Fibroblast of the conjunctiva (primary cell): ENCODE measurements around the gene TEKT3.

Experiments
- DNase-seq: peaks from one replicate; pipeline ENCODE4 v3.0.0-alpha.2; 2010; ENCODE audit warnings: low read depth

The TEKT3 gene

DNA sequence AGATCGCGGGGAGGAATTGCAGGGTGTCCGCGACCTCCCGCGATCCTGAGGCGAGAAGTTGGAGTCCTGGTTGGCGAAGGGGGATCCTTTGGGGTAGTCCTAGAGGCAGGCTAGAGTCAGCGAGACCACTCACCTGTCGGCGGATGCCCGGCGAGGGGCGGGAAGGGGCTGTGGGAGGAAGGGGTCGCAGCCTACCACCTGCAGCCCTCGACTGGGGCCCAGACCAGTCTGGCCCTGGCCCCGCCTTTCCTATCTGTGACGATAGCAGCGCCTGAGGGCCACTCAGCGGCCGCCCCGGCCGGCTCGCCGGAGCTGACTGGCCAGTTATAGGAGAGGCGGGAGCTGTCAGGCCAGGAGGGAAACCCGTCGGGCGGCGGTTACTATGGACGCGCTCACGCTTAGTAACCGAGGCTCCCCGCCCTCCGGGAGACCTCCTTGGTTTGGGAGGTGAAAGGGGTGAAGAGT lies at the start of gene TEKT3:
TEKT3 (minus strand) TSS at position 213 of the 465 bp plus-strand sequence. CDS start 10,012 bp downstream, outside the sequence.
- DNase-seq: peak; percentile 38

DNA sequence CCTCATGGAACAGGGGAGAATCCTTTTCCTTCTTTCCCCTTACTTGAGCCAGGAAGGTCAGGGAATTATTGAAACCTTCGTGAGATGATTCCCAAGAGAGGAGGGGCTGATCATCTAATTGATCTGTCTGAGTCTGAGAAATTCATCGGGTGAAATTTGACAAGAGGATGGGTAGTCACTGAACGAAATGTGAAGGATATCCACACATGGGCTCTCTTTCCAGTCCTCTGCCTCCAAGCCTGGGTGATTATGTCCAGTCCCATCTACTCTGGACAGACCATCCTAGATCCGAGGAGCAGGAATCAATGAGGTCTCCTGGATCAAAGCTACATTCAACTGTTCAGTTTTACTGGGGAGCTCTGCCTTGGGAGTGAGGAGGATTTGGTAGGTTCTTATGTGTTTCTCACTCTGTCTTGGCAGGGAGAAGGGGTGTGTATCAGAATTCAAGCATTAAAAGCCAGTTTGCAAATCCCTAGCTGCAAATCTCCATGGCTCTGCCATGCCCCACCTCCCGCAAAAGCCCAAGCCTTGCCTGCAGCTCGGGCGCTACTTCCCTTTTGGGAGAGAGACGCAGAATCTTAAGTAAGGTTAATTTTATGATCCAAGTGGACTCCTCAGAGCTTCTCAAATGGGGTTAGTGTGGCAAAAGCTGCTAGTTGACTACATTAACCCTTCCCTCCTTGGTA lies 47.1 kb upstream of the TEKT3 start:
- no peak for DNase-seq

GRCh38 chr17:15386083-15386482 lies 44.7 kb upstream of the TEKT3 start:
- no peak for DNase-seq

DNA sequence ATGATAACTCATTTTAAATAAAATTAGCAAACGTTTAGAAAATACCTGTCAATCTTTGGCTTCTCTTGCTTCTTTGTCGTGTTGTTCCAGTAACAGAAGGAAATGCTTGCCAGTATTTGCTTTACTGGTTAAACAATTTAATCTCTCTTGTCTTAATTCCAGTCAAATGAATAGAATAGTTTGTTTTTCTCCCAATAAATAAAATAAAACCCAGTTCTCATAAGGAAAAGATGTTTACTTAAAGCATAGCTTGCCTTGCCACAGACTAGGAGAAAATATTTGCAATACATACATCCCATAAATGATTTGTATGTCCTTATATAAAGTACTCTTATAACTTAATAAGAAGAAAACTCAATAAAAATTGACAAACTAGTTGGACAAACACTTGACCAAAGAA lies 43.9 kb upstream of the TEKT3 start:
- DNase-seq: no peak

DNA sequence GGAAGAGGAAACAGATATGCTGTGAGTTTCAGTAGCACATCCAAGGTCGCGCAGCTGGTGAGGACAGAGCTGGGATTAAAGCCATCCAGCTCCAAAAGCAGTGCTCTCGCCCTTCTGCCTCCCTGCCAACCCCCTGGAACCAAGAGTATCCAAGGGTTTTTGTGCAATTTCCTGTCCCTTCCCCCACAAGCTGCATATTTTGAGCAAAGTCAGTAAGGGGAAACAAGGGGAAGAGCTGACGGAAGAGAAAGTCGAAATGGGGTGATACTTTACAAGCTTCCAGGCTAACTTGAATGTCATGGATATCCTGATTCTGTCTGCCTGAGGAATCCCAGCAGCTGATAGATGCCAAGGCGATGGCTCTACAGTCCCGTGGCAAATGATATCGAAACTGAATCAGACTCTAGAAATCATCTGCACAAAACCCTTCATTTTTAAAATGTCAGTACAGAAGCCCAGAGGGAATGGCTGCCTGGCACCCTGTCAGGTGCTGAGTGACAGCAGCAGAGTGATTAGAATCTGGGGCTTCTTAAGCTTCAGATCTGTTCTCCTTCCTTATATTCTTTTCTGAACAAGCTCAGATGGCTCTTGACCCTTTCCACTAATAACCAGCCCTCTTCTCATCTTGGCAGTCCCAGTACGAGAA lies 42.9 kb upstream of the TEKT3 start:
- DNase-seq: no peak

DNA sequence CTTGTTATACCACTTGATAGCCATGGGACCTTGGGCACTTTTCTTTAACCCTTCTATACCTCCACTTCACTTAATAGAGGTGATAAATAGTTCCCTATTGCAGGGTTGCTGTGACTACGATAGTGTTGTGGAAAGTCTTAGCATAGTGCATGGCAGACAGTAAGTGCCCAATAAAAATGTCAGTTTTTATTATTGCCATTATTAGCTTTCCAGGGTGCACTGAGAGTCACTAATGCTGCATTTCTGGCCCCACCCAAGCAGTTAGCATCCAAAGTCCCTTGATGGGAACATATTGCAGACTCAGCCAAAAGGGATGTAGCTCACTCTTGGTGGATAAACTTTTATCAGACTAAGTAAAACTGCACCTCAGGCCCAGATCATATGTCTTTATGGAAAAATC lies 41.5 kb upstream of the TEKT3 start:
- no peak for DNase-seq

- DNase-seq: no peak
These were observed 40.3 kb upstream of the TEKT3 start for GRCh38 chr17:15381707-15382106.

DNA sequence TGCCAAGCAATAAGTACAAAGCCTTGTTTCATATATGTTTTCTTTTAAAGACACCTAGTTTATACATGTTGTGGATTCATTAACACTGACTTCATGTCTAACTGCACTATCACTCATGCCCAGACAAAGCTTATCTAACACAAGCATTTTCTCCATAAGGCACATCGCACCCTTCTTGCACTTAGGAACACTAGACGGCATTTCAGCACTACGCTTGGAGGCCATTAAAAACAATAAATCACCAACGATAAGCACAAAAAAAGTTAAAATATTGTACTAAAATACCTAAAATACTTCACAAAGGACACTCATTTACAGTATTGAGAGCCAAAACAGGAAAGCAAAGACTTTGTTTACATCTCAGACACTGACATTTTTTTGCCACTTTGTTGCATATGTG lies 39.0 kb upstream of the TEKT3 start:
- DNase-seq: no peak

GRCh38 chr17:15379659-15380058 lies 38.3 kb upstream of the TEKT3 start:
- no peak for DNase-seq

DNA sequence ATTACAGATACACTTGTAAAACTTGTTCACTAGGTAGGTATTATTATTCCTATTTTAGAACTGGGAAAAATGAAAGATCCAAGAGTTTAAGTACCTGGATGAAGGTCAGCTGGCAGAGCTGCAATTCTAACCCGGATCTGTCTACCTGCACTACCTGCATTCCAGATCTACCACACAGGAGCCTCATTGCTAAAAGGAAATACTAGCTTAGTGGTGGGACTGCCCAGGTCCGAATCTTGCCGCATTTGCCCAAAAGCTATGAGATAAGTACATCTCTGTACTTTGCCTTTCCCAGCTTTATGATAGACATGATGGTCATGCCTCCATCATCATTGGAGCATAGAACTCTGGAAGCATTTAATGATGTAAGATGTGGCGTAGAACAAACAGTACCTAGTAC lies 36.8 kb upstream of the TEKT3 start:
- DNase-seq: no peak

- DNase-seq: no peak
These were observed 36.2 kb upstream of the TEKT3 start for GRCh38 chr17:15377616-15378015.

DNA sequence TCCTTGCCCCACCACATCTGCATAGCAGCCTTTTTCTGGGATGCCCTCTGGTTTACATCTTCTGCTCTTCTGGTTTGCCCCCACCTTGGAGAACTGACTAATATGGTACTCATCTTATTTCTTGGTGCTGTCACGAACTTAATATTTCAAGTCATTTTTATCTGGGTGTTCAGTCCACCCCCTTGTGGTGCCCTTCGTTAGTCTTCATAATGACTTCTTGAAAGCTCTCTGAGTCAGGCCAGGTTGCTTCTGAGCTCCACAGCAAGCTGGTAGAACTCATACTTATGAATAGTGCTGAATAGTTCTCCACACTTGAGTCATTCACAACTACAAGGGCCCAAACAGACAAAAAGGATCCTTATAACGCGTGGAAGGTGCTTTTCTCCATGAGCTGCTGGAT lies 35.8 kb upstream of the TEKT3 start:
- DNase-seq: no peak

DNA sequence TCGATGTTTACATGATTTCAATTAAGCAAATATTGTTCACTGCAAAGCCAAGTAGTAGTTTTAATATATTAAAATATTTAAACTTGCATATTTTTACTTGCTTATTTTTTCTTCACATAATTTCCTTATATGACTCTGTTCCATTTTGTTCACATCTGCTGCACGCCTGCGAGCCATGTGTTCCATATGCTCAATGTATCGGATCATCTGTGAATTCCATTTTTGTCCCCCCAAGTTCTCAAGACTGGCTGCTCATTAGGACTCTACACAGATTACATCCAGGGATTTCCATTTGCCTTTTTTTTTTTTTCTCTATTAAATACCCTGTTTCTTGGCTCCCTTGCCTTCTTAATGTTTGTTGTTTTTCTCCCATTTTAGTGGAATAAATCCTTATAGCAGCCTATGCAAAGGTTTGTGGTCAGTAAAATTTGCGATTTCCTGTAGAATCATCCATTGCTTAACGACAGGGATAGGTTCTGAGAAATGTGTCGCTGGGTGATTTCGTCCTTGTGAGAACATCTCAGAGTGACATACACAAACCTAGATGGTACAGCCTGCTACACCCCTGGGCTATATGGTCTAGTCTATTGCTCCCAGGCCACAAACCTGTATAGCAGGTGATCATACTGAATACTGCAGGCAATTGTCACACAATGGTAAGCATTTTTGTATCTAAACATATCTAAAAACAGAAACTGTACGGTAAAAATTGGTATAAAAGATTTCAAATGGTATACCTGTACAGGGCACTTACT lies 30.2 kb upstream of the TEKT3 start:
- no peak for DNase-seq

GRCh38 chr17:15368600-15368999 lies 27.2 kb upstream of the TEKT3 start:
- no peak for DNase-seq

- DNase-seq: no peak
These were observed 24.6 kb upstream of the TEKT3 start for GRCh38 chr17:15366026-15366425.

DNA sequence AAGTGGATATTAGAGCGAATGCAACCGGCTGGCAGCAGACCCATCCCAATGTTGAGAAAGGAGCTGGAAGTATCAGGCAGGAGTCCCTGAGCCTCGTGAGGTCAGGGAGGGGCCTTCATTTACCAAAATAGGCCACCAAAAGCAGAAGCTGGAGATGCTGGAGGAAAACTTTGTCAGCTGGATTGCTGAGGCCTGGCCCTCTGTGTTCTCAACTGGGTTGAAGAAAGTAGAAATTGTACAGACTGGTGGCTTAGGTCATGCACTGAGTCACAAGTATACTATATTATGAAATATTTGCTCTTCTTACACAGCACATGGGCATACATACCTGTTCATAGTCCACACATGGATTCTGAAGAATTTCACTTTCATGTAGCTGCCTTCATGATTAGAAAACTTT lies 23.2 kb upstream of the TEKT3 start:
- no peak for DNase-seq

DNA sequence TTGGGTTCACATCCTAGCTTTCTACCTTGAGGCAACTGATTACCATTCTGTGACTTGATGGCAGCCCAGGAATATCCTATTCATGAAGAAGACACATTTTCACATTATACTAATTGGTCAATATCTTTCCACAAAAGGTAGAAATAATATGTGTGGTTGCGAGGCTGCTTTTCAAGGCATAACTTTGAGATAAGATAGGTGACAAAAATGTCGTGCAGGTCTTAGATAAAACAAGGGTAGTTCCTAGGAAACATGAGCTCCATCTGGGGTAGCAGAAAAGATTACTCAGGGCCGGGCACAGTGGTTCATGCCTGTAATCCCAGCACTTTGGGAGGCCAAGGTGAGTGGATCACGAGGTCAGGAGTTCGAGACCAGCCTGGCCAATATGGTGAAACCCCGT lies 22.3 kb upstream of the TEKT3 start:
- DNase-seq: no peak

GRCh38 chr17:15361592-15361991 lies 20.2 kb upstream of the TEKT3 start:
- no peak for DNase-seq

GRCh38 chr17:15361151-15361550 lies 19.8 kb upstream of the TEKT3 start:
- DNase-seq: no peak

DNA sequence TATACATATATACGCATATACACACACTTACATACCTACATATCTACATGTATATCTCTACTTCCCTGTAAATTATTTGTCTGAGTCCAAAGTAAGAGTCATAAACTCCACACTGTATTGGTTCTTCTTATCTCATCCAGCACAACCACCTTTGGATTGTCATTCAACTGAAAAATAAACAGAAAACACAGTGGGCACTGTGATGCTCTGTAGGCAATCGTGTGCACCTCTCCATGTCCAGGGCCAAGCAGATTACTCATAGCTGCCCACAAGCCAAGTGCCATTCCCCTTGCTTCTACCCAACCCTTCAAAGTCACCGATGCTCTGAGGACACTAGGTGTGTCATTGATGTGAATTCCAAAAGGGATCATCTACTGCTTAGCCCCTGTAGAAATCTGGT lies 12.9 kb upstream of the TEKT3 start:
- DNase-seq: no peak

GRCh38 chr17:15351925-15352324 lies 10.5 kb upstream of the TEKT3 start:
- peak; percentile 79 for DNase-seq

GRCh38 chr17:15351478-15351840 lies 10.1 kb upstream of the TEKT3 start:
- no peak for DNase-seq

DNA sequence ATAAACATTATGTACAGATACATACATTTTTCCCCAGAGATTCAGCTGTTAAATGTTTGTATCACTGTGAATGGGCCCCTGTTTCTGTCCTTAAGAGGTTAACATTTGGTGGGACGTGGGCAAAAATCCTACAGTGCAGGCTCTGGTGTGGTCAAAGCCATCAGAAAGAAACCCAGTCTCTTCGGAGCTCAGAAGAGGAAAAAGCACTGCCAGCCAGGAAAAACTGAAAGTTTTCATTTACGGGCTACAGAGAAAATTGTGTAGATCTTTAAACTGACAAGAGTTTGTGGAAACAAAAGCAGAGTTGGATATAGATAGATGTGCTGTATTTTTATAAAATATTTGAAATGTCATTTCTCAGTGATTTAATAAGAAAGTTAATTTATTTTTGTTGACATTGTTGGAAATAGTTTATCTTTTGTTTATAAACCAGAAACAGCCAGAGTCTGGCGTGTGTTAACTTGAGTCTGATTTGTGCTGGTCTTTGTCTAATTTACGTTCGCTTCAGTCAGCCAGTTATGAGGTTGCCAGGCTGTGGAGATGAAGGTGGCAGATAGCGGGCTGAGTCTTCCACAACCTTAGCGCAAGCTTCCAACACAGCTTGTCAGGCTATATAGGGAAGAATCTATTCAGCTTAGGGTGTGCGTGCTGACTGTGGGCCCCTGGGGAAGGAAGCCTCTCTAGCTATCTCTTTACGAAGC lies 9.5 kb upstream of the TEKT3 start:
- DNase-seq: no peak
